Measurements from ENCODE around the gene MICAL2.

DNA sequence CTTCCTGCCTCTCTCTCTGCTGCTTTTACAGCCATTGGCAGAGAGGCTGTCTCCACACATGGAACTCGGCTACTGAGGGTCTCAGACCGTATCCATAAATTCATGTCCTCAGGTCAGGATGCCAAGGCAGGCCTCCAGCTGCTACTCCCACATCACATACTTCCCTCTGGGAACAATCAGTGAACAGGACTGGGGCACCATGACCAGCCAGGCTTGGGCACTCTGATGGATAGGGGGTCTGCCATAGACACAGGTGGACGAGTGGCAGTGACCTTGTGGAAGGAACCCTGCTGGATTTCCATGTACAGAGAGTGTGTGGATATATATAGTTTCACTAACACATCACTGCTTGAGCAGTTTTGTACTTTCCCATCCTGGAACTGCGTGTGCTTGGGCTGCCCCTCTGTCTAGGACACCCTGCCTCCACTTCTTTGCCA, 169.3 kb downstream of the MICAL2 start:
- TF ChIP-seq, protein P1, sequence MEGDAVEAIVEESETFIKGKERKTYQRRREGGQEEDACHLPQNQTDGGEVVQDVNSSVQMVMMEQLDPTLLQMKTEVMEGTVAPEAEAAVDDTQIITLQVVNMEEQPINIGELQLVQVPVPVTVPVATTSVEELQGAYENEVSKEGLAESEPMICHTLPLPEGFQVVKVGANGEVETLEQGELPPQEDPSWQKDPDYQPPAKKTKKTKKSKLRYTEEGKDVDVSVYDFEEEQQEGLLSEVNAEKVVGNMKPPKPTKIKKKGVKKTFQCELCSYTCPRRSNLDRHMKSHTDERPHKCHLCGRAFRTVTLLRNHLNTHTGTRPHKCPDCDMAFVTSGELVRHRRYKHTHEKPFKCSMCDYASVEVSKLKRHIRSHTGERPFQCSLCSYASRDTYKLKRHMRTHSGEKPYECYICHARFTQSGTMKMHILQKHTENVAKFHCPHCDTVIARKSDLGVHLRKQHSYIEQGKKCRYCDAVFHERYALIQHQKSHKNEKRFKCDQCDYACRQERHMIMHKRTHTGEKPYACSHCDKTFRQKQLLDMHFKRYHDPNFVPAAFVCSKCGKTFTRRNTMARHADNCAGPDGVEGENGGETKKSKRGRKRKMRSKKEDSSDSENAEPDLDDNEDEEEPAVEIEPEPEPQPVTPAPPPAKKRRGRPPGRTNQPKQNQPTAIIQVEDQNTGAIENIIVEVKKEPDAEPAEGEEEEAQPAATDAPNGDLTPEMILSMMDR (tag by site-specific recombination; IDR thresholded peaks at IDR 0.05), result no peak
- no peak for TF ChIP-seq KLF7 (tag by site-specific recombination; IDR thresholded peaks at IDR 0.05; ENCODE audit: borderline replicate concordance)
- no peak for TF ChIP-seq HOXA7 (CRISPR knock-in tag; IDR thresholded peaks at IDR 0.05; ENCODE audit: borderline replicate concordance)
- TF ChIP-seq, protein P2, sequence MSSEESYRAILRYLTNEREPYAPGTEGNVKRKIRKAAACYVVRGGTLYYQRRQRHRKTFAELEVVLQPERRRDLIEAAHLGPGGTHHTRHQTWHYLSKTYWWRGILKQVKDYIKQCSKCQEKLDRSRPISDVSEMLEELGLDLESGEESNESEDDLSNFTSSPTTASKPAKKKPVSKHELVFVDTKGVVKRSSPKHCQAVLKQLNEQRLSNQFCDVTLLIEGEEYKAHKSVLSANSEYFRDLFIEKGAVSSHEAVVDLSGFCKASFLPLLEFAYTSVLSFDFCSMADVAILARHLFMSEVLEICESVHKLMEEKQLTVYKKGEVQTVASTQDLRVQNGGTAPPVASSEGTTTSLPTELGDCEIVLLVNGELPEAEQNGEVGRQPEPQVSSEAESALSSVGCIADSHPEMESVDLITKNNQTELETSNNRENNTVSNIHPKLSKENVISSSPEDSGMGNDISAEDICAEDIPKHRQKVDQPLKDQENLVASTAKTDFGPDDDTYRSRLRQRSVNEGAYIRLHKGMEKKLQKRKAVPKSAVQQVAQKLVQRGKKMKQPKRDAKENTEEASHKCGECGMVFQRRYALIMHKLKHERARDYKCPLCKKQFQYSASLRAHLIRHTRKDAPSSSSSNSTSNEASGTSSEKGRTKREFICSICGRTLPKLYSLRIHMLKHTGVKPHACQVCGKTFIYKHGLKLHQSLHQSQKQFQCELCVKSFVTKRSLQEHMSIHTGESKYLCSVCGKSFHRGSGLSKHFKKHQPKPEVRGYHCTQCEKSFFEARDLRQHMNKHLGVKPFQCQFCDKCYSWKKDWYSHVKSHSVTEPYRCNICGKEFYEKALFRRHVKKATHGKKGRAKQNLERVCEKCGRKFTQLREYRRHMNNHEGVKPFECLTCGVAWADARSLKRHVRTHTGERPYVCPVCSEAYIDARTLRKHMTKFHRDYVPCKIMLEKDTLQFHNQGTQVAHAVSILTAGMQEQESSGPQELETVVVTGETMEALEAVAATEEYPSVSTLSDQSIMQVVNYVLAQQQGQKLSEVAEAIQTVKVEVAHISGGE (tag by site-specific recombination; conservative IDR thresholded peaks at IDR 0.05; ENCODE audit: low read depth), result no peak

Data from HEK293 (cell line).